Measurements from ENCODE around the gene UPF2. TPM values are rescaled to one million over a fixed set of nuclear protein-coding genes. Genes with fewer than 3 reads are reported as not detected.
"Not testable (repeated sequence)": the region's sequence is repeated elsewhere in the genome, so short reads cannot be mapped to it uniquely, and the experiment has no call there.

UPF2 gene
- total RNA-seq, 1 donor from 2014 or later = 20.7 TPM

DNA sequence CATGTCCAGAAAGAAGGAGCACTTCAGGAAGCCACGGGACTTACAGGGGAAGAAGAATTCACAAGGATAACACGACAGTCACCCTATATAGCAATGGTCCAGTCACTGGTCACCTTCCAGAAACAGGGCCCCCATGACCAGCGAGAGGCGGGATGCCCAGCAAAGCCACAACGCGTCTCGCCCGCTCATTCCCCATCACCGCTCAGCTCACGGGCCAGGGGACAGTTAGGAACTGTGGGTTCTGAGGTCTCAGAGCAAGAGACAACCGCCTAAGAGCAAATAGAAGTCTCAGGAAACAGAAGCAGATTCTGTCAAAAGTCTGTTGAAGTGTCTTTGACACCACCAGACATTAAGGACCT is 147.5 kb downstream of the UPF2 start:
- intact Hi-C loops (cut with DNase I) = no loop called here
- ATAC-seq (no peak), DNase-seq (ENCODE audit: missing footprints) (no peak)

DNA sequence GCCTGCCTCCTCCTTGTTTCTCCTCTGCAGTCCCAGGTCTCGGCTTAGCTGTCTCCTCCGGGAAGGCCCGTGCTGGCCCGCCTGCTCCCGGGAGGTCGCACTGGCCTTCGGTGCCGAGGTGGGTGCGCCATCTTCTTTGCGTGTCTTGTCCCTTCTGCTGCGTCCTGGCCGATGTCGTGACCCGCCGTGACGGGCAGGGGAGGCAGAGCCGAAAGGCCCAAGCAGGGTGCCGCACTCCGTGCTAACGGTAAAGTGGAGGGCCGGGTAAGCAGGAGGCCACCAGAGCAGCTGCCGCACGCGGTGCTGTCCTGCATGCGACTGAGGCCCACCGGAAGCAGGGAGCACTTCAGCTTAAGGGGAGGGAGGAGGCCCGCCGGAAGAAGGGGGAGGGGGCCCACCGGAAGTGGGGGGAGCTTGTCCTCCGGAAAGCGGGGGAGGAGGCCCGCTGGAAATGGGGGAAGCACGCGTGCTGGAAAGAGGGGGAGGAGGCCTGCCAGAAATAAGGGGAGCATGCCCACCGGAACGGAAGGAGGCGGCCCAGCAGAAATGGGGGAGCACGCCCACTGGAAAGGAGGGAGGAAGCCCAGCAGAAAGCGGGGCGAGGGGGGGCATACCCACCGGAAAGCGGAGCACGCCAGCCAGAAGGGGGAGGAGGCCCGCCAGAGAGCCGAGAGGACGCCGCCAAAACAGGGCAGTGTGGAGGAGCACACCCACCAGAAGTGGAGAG is 148.1 kb downstream of the UPF2 start:
- ATAC-seq (no peak), DNase-seq (ENCODE audit: missing footprints) (no peak)
- intact Hi-C loops (cut with DNase I) = no loop called here

DNA sequence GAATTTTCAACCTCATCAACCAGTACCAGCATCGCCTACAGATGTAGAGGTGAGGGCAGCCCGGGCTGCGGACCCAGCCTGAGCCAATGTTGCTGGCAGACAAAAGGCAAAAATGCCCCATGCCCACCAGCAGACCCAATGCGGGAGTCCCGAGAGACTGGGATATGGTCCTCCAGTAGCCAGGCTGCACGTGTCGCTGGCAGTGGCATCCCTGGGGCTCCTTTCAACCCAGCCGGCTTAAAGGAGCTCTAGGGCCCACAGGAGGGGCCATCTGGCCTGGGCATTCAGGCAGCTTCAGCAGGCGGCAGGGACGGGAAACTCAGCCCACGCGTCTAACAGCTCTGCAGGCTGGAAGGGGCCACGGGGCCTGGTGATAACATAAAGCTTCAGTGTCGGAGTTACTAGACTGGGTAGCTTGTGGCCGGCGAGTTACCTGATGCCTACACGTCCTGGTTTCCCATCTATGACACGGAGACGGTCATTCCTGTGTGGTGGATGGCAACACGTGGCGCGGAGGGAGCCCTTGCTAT is 148.8 kb downstream of the UPF2 start:
- ATAC-seq (no peak), DNase-seq (ENCODE audit: missing footprints) (no peak)
- intact Hi-C loops (cut with DNase I) = no loop called here

GRCh38 chr10:11891776-11892486 is 150.7 kb downstream of the UPF2 start:
- ATAC-seq (no peak), DNase-seq (ENCODE audit: missing footprints) (no peak)
- intact Hi-C loops (cut with DNase I) = no loop called here

GRCh38 chr10:11889263-11889662 is 153.3 kb downstream of the UPF2 start:
- intact Hi-C loops (cut with DNase I); ATAC-seq: not testable (repeated sequence)
- DNase-seq (ENCODE audit: missing footprints) = peak; percentile 44

GRCh38 chr10:11887381-11888227 is 155.0 kb downstream of the UPF2 start:
- intact Hi-C loops (cut with DNase I) = no loop called here
- ATAC-seq = no peak
- no peak for DNase-seq (ENCODE audit: missing footprints)

DNA sequence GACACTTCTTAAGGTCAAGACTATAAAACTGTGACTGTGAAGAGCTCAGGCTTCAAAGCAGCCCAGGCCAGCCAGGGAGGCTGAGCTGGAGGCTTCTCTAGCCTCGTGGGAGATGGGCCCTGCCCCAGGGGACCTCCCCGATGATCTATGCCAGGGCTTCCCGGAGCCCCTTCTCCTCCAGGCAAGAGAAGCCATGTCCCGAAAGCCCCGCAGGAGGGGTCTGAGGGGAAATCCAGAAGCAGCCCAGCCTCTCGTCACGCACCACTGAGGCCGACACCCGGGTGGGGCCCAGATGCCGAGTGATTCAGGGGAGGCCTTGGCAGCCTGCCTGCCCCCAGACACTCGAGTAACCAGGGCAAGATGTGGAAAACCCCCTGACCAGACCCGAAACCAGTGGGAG is 155.8 kb downstream of the UPF2 start:
- no peak for ATAC-seq
- DNase-seq (ENCODE audit: missing footprints) = no peak
- intact Hi-C loops (cut with DNase I) = no loop called here

GRCh38 chr10:11886138-11886474 is 156.5 kb downstream of the UPF2 start:
- ATAC-seq = peak; percentile 71
- DNase-seq (ENCODE audit: missing footprints) = peak; percentile 58
- intact Hi-C loops (cut with DNase I) = no loop called here

GRCh38 chr10:11885437-11886137 is 157.0 kb downstream of the UPF2 start:
- ATAC-seq = no peak
- DNase-seq (ENCODE audit: missing footprints) = peak; percentile 21
- intact Hi-C loops (cut with DNase I) = no loop called here

DNA sequence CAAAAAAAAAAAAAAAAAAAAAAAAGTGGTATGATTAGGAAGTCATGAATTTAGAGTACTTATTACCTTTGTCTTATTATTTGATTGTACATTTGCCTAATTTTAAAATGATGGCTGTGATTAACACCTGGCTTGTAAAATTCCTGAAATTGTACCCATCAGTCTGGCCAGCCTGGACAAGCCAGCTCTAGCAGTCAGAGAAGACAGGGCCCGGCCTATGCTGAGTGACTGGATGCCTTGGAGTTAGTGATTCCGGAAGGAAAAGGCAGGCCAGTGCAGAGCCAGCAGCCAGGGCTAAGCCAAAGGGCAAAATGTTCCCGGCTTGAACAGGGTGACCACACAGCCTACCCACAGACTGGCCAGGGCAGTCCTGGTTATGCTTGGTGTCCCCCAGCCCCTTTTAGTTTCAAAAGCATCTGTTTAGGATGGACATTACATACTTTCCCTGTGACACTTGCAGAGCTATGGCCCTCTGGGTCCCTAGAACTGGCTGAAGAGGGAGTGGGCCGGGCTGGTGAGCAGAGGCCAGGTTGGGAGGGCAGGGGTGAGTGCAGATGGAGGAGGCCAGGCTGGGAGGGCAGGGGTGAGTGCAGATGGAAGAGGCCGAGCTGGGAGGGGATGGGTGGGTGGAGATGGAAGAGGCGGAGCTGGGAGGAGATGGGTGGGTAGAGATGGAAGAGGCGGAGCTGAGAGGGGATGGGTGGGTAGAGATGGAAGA is 157.7 kb downstream of the UPF2 start:
- no peak for ATAC-seq
- intact Hi-C loops (cut with DNase I) = no loop called here
- peak; percentile 33 for DNase-seq (ENCODE audit: missing footprints)

GRCh38 chr10:11882646-11883375 is 159.8 kb downstream of the UPF2 start:
- DNase-seq (ENCODE audit: missing footprints) (peak; percentile 0), ATAC-seq (no peak)
- intact Hi-C loops (cut with DNase I) = no loop called here

DNA sequence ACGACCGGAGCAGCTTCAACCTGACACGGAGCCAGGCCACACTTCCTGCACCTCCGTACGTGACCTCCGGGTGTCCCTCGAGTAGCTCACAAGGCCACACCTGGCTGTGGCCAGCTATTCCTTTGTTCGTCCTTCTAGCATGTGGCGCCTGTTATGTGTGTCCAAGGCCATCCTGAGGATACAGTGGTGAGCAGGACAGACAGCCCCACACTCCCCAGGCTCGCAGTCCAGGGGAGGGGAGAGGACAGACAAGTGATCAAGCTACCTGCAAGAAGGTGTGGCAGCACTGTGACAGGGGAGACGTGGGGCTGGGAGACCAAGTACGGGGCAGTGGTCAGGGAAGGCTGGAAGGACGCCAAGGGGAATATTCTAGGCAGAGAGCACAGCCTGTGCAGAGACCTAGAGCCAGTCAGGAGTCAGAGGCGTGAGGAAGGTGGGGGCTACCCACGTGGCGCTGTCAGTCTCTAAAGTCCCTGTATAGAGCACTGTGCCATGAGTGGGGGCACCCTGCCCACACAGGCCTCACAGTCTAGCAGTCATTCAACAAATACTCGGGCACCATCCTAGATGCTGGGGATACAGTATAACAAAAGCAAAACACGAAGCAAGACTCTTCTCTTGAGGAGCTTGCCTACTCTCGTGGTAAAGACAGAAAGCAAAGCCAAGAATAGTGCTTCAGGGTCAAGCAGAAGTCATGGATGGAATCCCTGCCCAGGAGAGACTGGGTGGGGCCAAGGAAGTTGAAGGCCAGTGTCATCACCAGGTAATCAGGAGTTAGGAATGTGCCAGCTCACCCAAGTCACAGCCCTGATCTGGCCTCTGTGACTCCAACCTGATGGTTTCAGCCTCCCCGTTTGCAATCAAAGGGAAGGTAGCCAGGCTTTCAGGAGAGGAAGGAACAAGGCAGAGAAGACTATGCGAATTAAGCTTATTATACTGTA is 160.9 kb downstream of the UPF2 start:
- intact Hi-C loops (cut with DNase I) = no loop called here
- ATAC-seq = no peak
- peak; percentile 43 for DNase-seq (ENCODE audit: missing footprints)

DNA sequence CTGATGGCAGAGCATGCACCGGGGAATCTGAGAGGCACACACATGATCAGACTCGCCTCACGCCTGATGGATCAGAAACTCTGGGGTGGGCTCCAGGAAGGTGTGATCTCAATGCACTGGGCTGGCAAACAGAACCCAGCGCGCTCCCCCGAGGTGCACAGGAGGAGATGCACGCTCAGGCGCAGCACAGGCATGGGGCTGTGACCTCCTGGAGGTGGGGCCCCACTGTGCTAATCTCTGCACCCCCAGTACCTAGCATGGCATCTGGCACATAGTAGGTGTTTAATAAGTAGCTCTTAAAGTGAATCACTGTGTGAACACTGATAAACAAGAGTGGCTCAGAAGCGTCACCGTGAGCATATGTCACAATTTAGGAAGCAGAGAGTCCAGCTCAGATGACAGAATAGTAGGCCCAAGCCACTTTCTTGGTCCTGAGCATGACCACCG is 161.6 kb downstream of the UPF2 start:
- DNase-seq (ENCODE audit: missing footprints) (peak; percentile 67), ATAC-seq (no peak)
- intact Hi-C loops (cut with DNase I) = no loop called here

DNA sequence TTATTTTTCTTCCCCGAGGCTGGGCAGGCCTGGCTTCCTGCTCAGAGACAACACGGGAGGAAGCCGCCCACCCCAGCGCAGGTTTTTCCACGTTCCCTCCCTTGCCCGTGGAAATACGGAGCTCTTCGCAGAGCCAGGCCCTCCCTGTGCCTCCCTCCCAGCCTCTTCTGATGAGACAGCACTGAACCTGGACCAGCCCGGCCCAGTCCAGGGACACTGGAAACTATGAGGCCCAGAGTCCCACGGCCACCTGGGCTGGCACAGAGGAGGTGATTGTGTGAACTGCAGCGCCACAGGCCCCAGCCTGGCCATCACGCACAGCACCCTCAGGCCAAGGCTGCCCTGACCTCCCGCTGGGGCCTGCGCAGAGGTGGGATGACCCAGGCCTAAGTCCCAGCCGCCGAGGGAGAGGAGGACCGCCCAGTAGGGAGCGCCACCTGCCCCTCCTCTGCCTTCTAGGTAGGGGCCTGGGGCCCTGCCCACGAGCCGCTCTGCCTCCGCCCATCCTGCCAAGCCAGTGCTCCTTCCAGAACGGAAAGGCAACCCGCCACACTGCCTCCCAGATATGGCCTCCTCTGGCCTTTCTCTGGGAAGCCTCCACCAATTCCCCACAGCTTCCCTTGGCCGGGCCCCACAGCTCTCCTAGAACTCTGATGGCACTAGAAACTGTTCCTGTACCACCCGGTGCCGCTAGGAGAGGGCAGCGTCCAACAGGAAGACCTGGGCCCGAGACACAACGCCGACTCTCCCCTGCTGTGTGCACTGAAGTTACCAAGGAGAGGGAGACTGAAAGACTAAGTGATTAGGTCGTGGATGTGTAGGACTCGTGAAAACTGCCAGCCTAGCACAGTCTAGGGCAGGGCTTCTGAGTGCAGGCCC is 162.2 kb downstream of the UPF2 start:
- DNase-seq (ENCODE audit: missing footprints) = peak; percentile 53
- intact Hi-C loops (cut with DNase I) = no loop called here

GRCh38 chr10:11879387-11880094 is 163.1 kb downstream of the UPF2 start:
- DNase-seq (ENCODE audit: missing footprints) = peak; percentile 15
- intact Hi-C loops (cut with DNase I) = no loop called here
- ATAC-seq = no peak

More for the DNA sequence above, 162.2 kb downstream of the UPF2 start:
- no peak for ATAC-seq
